A549 (cell line): ENCODE data around the gene HBG2.

ENCODE experiments used
- BHLHE40 ChIP-seq: IDR thresholded peaks from 2 replicates; pipeline ENCODE4 v1.6.1; 2012; ENCODE audit warnings: low read depth, low read length, inconsistent platforms
- CEBPB ChIP-seq, 2 experiments: fragments of >200 bp in 1 of 2; sonication (Bioruptor Twin) in 1 of 2; formaldehyde crosslinking in 1 of 2; IDR thresholded peaks; 2 replicates each; pipeline ENCODE4 v1.6.1; 2012 to 2016
- CTCF ChIP-seq: fragments of >200 bp; sonication (Bioruptor Twin); formaldehyde crosslinking; IDR thresholded peaks from 3 replicates; pipeline ENCODE4 v1.5.1; 2016
- ESRRA ChIP-seq: fragments of 150-350 bp; IDR thresholded peaks from 2 replicates; pipeline ENCODE4 v1.6.1; 2014; ENCODE audit warnings: mild to moderate bottlenecking, low read length, borderline replicate concordance
- JUN ChIP-seq, 2 experiments: fragments of >200 bp; sonication (Bioruptor Twin); formaldehyde crosslinking; IDR thresholded peaks; 2 replicates in 1 of 2; 3 replicates in 1 of 2; pipeline ENCODE4 v1.6.1; 2016 to 2017
- MAFK ChIP-seq: fragments of 450-650 bp; IDR thresholded peaks from 2 replicates; pipeline ENCODE4 v1.6.1; 2014; ENCODE audit not compliant: partially characterized antibody
- MYC ChIP-seq: IDR thresholded peaks from 2 replicates; pipeline ENCODE4 v1.6.1; 2012; ENCODE audit warnings: mild to moderate bottlenecking, inconsistent platforms, low read length, improper control_type of control experiment, borderline replicate concordance
- POLR2A ChIP-seq: IDR thresholded peaks from 2 replicates; pipeline ENCODE4 v1.6.1; 2012; ENCODE audit warnings: mild to moderate bottlenecking, low read length
- RFX5 ChIP-seq: fragments of 450-650 bp; IDR thresholded peaks from 2 replicates; pipeline ENCODE4 v1.7.1; 2014; ENCODE audit warnings: antibody characterized with exemption, mild to moderate bottlenecking, moderate library complexity
- RNF2 ChIP-seq: fragments of 200-600 bp; sonication (generic); IDR thresholded peaks from 2 replicates; pipeline ENCODE4 v1.6.1; 2016; ENCODE audit warnings: low read depth, mild to moderate bottlenecking, antibody characterized with exemption, moderate library complexity, borderline replicate concordance
- USF2 ChIP-seq: fragments of 450-650 bp; IDR thresholded peaks from 2 replicates; pipeline ENCODE4 v1.6.1; 2014; ENCODE audit warnings: antibody characterized with exemption
- ZC3H11A ChIP-seq: fragments of 450-650 bp; IDR thresholded peaks from 2 replicates; pipeline ENCODE4 v1.6.1; 2014; ENCODE audit warnings: antibody characterized with exemption, mild to moderate bottlenecking
- TF ChIP-seq, protein P1 (sequence below): IDR thresholded peaks from 2 replicates; pipeline ENCODE4 v1.6.1; 2012

DNA sequence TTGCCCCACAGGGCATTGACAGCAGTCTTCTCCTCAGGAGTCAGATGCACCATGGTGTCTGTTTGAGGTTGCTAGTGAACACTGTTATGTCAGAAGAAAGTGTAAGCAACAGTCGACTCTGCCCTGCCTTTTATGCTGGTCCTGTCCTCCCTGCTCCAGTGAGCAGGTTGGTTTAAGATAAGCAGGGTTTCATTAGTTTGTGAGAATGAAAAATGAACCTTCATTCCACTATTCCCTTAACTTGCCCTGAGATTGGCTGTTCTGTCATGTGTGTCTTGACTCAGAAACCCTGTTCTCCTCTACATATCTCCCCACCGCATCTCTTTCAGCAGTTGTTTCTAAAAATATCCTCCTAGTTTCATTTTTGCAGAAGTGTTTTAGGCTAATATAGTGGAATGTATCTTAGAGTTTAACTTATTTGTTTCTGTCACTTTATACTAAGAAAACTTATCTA, 20.2 kb downstream of the HBG2 start, which contains the start of gene HBD:
- TF ChIP-seq, protein P1, sequence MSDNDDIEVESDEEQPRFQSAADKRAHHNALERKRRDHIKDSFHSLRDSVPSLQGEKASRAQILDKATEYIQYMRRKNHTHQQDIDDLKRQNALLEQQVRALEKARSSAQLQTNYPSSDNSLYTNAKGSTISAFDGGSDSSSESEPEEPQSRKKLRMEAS = no peak
- TF ChIP-seq BHLHE40 = no peak
- TF ChIP-seq MAFK = no peak
- TF ChIP-seq ESRRA = no peak
- TF ChIP-seq RFX5 = no peak
- no peak for TF ChIP-seq JUN (IDR thresholded peaks at IDR 0.05)
- no peak for TF ChIP-seq USF2
- no peak for TF ChIP-seq CEBPB (IDR thresholded peaks at IDR 0.05)
- TF ChIP-seq POLR2A = no peak
- no peak for TF ChIP-seq MYC
- no peak for TF ChIP-seq CTCF
- no peak for TF ChIP-seq ZC3H11A
- no peak for TF ChIP-seq RNF2
